Karpas-422 (cell line): ENCODE data around the gene FHIP1A. TPM values are rescaled to one million over a fixed set of nuclear protein-coding genes. Genes with fewer than 3 reads are reported as not detected.

ENCODE experiments used
- DNase-seq: peaks from one replicate; pipeline ENCODE4 v3.0.0-alpha.2; 2015
- H2AFZ ChIP-seq: fragments of 200-600 bp; sonication (generic); 2 replicates; pipeline ENCODE4 v1.6.1; 2014; ENCODE audit warnings: antibody characterized with exemption, low read length, mixed read lengths
- H3K27ac ChIP-seq: fragments of 200-600 bp; sonication (generic); 2 replicates; pipeline ENCODE4 v1.5.1; 2014; ENCODE audit warnings: mild to moderate bottlenecking, low read length, moderate library complexity
- H3K27me3 ChIP-seq: fragments of 200-600 bp; sonication (generic); 2 replicates; pipeline ENCODE4 v1.6.1; 2014; ENCODE audit warnings: low read length, mixed read lengths
- H3K36me3 ChIP-seq: fragments of 200-600 bp; sonication (generic); 2 replicates; pipeline ENCODE4 v1.6.1; 2014; ENCODE audit warnings: low read length, mixed read lengths; ENCODE audit not compliant: insufficient read depth
- H3K4me1 ChIP-seq: fragments of 200-600 bp; sonication (generic); 2 replicates; pipeline ENCODE4 v1.6.1; 2014; ENCODE audit warnings: mild to moderate bottlenecking, low read length, mixed read lengths
- H3K4me2 ChIP-seq: fragments of 200-600 bp; sonication (generic); 2 replicates; pipeline ENCODE4 v1.6.1; 2014; ENCODE audit warnings: low read length, low read depth, mild to moderate bottlenecking; ENCODE audit not compliant: poor library complexity, severe bottlenecking
- H3K4me3 ChIP-seq: fragments of 200-600 bp; sonication (generic); 2 replicates; pipeline ENCODE4 v1.5.1; 2014; ENCODE audit warnings: mild to moderate bottlenecking, antibody characterized with exemption, low read length, mixed read lengths
- H3K79me2 ChIP-seq: fragments of 200-600 bp; sonication (generic); 2 replicates; pipeline ENCODE4 v1.6.1; 2014; ENCODE audit warnings: mild to moderate bottlenecking, low read length, mixed read lengths
- H3K9ac ChIP-seq: fragments of 200-600 bp; sonication (generic); 2 replicates; pipeline ENCODE4 v1.6.0; 2014; ENCODE audit warnings: low read length
- H3K9me2 ChIP-seq: fragments of 200-600 bp; sonication (generic), shearing (Covaris generic); replicated peaks from 2 replicates; pipeline ENCODE4 v1.6.0; 2014; ENCODE audit warnings: mild to moderate bottlenecking, low read length, moderate library complexity; ENCODE audit not compliant: insufficient read depth
- H3K9me3 ChIP-seq: fragments of 300-700, 200-600 bp; sonication (generic); 2 replicates; pipeline ENCODE4 v1.6.1; 2014; ENCODE audit warnings: low read length, mixed read lengths
- H4K20me1 ChIP-seq: fragments of 200-600 bp; sonication (generic); 2 replicates; pipeline ENCODE4 v1.6.1; 2014; ENCODE audit warnings: mild to moderate bottlenecking, antibody characterized with exemption, low read length, low read depth; ENCODE audit not compliant: insufficient read depth
- total RNA-seq: library from RNA; depleted of rRNA; stranded (reverse); fragments of >200 nt; shearing (Covaris generic); gene quantifications from 2 replicates; pipeline ENCODE4 v1.2.3, GENCODE V29; 2014; ENCODE audit warnings: low replicate concordance; rRNA removed

Gene FHIP1A
- total RNA-seq, 1 experiment from 2014 or later, result not detected

GRCh38 chr4:151446208-151446607 lies 37.2 kb downstream of the FHIP1A start:
- no peaks in the 10 kb centered on the region for H3K9me3 ChIP-seq
- H3K9me2 ChIP-seq, result no peaks in the 10 kb centered on the region
- no peak overlapping the region for H2AFZ ChIP-seq
- no peak overlapping the region for H3K27ac ChIP-seq
- no peak overlapping the region for H3K4me3 ChIP-seq
- H3K27me3 ChIP-seq, result no peaks in the 10 kb centered on the region
- DNase-seq, result no peak
- no peaks in the 10 kb centered on the region for H3K36me3 ChIP-seq
- H3K79me2 ChIP-seq, result no peaks in the 10 kb centered on the region
- H4K20me1 ChIP-seq, result no peaks in the 10 kb centered on the region
- no peak overlapping the region for H3K4me2 ChIP-seq
- no peak overlapping the region for H3K9ac ChIP-seq
- no peaks in the 10 kb centered on the region for H3K4me1 ChIP-seq

- Histone ChIP-seq H3K9me2 (no peaks in the 10 kb centered on the region), H3K4me1 (no peaks in the 10 kb centered on the region), H2AFZ (no peak overlapping the region), H3K27ac (no peak overlapping the region), H3K4me2 (no peak overlapping the region), H3K9me3 (no peaks in the 10 kb centered on the region), H3K36me3 (no peaks in the 10 kb centered on the region), H3K9ac (no peak overlapping the region), H3K79me2 (no peaks in the 10 kb centered on the region), H4K20me1 (no peaks in the 10 kb centered on the region), H3K27me3 (no peaks in the 10 kb centered on the region), H3K4me3 (no peak overlapping the region)
- DNase-seq, result no peak
Observed at GRCh38 chr4:151454513-151454912, 45.5 kb downstream of the FHIP1A start.

- Histone ChIP-seq H3K36me3 (no peaks in the 10 kb centered on the region), H3K27ac (no peak overlapping the region), H3K4me2 (no peak overlapping the region), H3K4me1 (no peaks in the 10 kb centered on the region), H3K4me3 (no peak overlapping the region), H3K27me3 (no peaks in the 10 kb centered on the region), H3K9ac (no peak overlapping the region), H3K9me2 (no peaks in the 10 kb centered on the region), H3K9me3 (no peaks in the 10 kb centered on the region), H4K20me1 (no peaks in the 10 kb centered on the region), H2AFZ (no peak overlapping the region), H3K79me2 (no peaks in the 10 kb centered on the region)
- no peak for DNase-seq
Observed at GRCh38 chr4:151455212-151455611, 46.2 kb downstream of the FHIP1A start.

GRCh38 chr4:151458148-151458547 lies 49.2 kb downstream of the FHIP1A start:
- Histone ChIP-seq H3K27ac (no peak overlapping the region), H3K4me3 (no peak overlapping the region), H3K4me2 (no peak overlapping the region), H3K27me3 (no peaks in the 10 kb centered on the region), H3K9me3 (no peaks in the 10 kb centered on the region), H3K36me3 (no peaks in the 10 kb centered on the region), H4K20me1 (no peaks in the 10 kb centered on the region), H3K9me2 (no peaks in the 10 kb centered on the region), H2AFZ (no peak overlapping the region), H3K79me2 (no peaks in the 10 kb centered on the region), H3K4me1 (no peaks in the 10 kb centered on the region), H3K9ac (no peak overlapping the region)
- no peak for DNase-seq

Other genes starting within 250 kb of the FHIP1A start
- gene PRSS48, start 132.0 kb upstream of the FHIP1A start, total RNA-seq, result not detected in 2 replicates
- gene SH3D19, start 83.6 kb upstream of the FHIP1A start, total RNA-seq, result not detected in 2 replicates